ENCODE results near the gene BMP6. TPM values are rescaled to one million over a fixed set of nuclear protein-coding genes. Genes with fewer than 3 reads are reported as not detected.

The BMP6 gene
- total RNA-seq, 2 donors from 2014 or later = 0.62 to 2.1 TPM

- Histone ChIP-seq H3K9me3 (no peaks in the 10 kb centered on the region), H3K4me3 (no peak overlapping the region), H3K4me1 (no peaks in the 10 kb centered on the region), H3K36me3 (no peaks in the 10 kb centered on the region), H3K27me3 (no peaks in the 10 kb centered on the region), H3K27ac (no peak overlapping the region), H3K9ac (ENCODE audit: low read depth in 2 of 2, low read length in 2 of 2) (no peak overlapping the region)
- TF ChIP-seq CTCF (IDR thresholded peaks at IDR 0.05) = no peak
- intact Hi-C loops (cut with DNase I) = no loop called here
- no peak for DNase-seq
Observed at GRCh38 chr6:7921046-7921445, 195.1 kb downstream of the BMP6 start.

- Histone ChIP-seq H3K4me3 (no peak overlapping the region), H3K27ac (no peak overlapping the region), H3K36me3 (no peaks in the 10 kb centered on the region), H3K27me3 (no peaks in the 10 kb centered on the region), H3K9ac (ENCODE audit: low read depth in 2 of 2, low read length in 2 of 2) (no peak overlapping the region), H3K9me3 (no peaks in the 10 kb centered on the region), H3K4me1 (no peaks in the 10 kb centered on the region)
- intact Hi-C loops (cut with DNase I) = no loop called here
- no peak for DNase-seq
- TF ChIP-seq CTCF (IDR thresholded peaks at IDR 0.05) = no peak
Observed at GRCh38 chr6:7921632-7922092, 195.8 kb downstream of the BMP6 start.

- H3K9ac ChIP-seq (ENCODE audit: low read depth in 2 of 2, low read length in 2 of 2) = no peak overlapping the region
- no peak for DNase-seq
- H3K9me3 ChIP-seq = no peaks in the 10 kb centered on the region
- intact Hi-C loops (cut with DNase I) = no loop called here
- TF ChIP-seq CTCF (IDR thresholded peaks at IDR 0.05) = no peak
- H3K4me1 ChIP-seq = no peaks in the 10 kb centered on the region
- H3K4me3 ChIP-seq = no peak overlapping the region
- no peak overlapping the region for H3K27ac ChIP-seq
- H3K27me3 ChIP-seq = no peaks in the 10 kb centered on the region
- H3K36me3 ChIP-seq = no peaks in the 10 kb centered on the region
Observed at GRCh38 chr6:7922596-7922995, 196.7 kb downstream of the BMP6 start.

GRCh38 chr6:7924867-7925266 is 199.0 kb downstream of the BMP6 start:
- TF ChIP-seq CTCF (IDR thresholded peaks at IDR 0.05) = no peak
- intact Hi-C loops (cut with DNase I) = no loop called here

More at GRCh38 chr6:7924867-7925266, 199.0 kb downstream of the BMP6 start:
- H3K27me3 ChIP-seq = no peaks in the 10 kb centered on the region
- no peak overlapping the region for H3K4me3 ChIP-seq
- H3K9ac ChIP-seq (ENCODE audit: low read depth in 2 of 2, low read length in 2 of 2) = no peak overlapping the region
- no peaks in the 10 kb centered on the region for H3K36me3 ChIP-seq
- H3K9me3 ChIP-seq = no peaks in the 10 kb centered on the region
- no peak for DNase-seq
- H3K4me1 ChIP-seq = no peaks in the 10 kb centered on the region
- no peak overlapping the region for H3K27ac ChIP-seq

Other genes starting within 250 kb of the BMP6 start
- 100 to 1,000 TPM; 201 to 250 TPM for gene DSP, start 184.4 kb upstream of the BMP6 start, total RNA-seq
- 10 to 100 TPM; 13.8 to 14.6 TPM for gene SNRNP48, start 135.9 kb upstream of the BMP6 start, total RNA-seq
- 100 to 1,000 TPM in 1 of 2 donors, 10 to 100 TPM in 1; 82.2 to 126 TPM for gene TXNDC5, start 184.7 kb downstream of the BMP6 start, total RNA-seq